Spleen (tissue), 11 donors: Measurements from ENCODE around the gene TCEANC2. TPM values are rescaled to one million over a fixed set of nuclear protein-coding genes. Genes with fewer than 3 reads are reported as not detected.

Experiments
- DNase-seq: peaks from one replicate; pipeline ENCODE4 v3.0.0-alpha.2; 2020
- H3K27ac ChIP-seq, 8 donors: fragments of 200-600 bp; sonication (generic) in 7 of 8; 1 replicate in 4 of 8; 2 replicates in 4 of 8; pipeline versions ENCODE4 v1.5.0 to v1.8.0; 2016 to 2021; ENCODE audit warnings: inconsistent platforms in 4 of 8, mild to moderate bottlenecking in 4 of 8, moderate library complexity in 1 of 8
- H3K27me3 ChIP-seq, 7 donors: fragments of 200-600 bp; sonication (generic) in 6 of 7; replicated peaks in 1 of 7; 1 replicate in 4 of 7; 2 replicates in 3 of 7; pipeline versions ENCODE4 v1.5.0 to v1.8.0; 2016 to 2021; ENCODE audit warnings: inconsistent platforms in 3 of 7, mild to moderate bottlenecking in 1 of 7
- H3K36me3 ChIP-seq, 6 donors: fragments of 200-600 bp; sonication (generic) in 5 of 6; 1 replicate in 4 of 6; 2 replicates in 2 of 6; pipeline versions ENCODE4 v1.5.0 to v1.8.0; 2016 to 2021; ENCODE audit warnings: inconsistent platforms in 2 of 6
- H3K4me1 ChIP-seq, 6 donors: fragments of 200-600 bp; sonication (generic) in 5 of 6; 1 replicate in 3 of 6; 2 replicates in 3 of 6; pipeline versions ENCODE4 v1.5.0 to v1.8.0; 2016 to 2021; ENCODE audit warnings: inconsistent platforms in 3 of 6
- H3K4me3 ChIP-seq, 8 donors: fragments of 200-600 bp; sonication (generic) in 7 of 8; 1 replicate in 4 of 8; 2 replicates in 4 of 8; pipeline versions ENCODE4 v1.5.0 to v1.8.0; 2016 to 2021; ENCODE audit warnings: inconsistent platforms in 4 of 8, mild to moderate bottlenecking in 4 of 8, moderate library complexity in 2 of 8
- H3K9me3 ChIP-seq, 8 donors: fragments of 200-600 bp; sonication (generic) in 7 of 8; 1 replicate in 4 of 8; 2 replicates in 4 of 8; pipeline versions ENCODE4 v1.5.0 to v1.8.0; 2016 to 2021; ENCODE audit warnings: inconsistent platforms in 4 of 8
- POLR2A ChIP-seq, 3 donors: fragments of 450-650 bp; IDR thresholded peaks; one replicate each; pipeline ENCODE4 v1.5.1; 2017; ENCODE audit warnings: antibody characterized with exemption in 3 of 3, mild to moderate bottlenecking in 1 of 3
- POLR2AphosphoS5 ChIP-seq, 3 donors: sonication (generic); formaldehyde crosslinking; IDR thresholded peaks; one replicate each; pipeline ENCODE4 v1.5.1; 2017; ENCODE audit warnings: antibody characterized with exemption in 3 of 3
- WGBS, 5 donors: extraction: QIAGEN DNeasy Blood & Tissue Kit in 3 of 5; methylation state at CpG; one replicate each; pipeline versions ENCODE4 v1.1.5 to v1.1.7; 2013 to 2018; 5-methylcytosine and 5-hydroxymethylcytosine counted together
- intact Hi-C: fragments of 100-400 bp; cut with DNase I; formaldehyde crosslinking; loops from one replicate; pipeline ENCODE4 v1.15.0; 2023; ENCODE audit warnings: low total_unique reads
- polyA plus RNA-seq, 3 donors: library from polyadenylated mRNA; stranded (reverse); fragments of 200-250 nt; gene quantifications; one replicate each; pipeline ENCODE4 v1.2.1, GENCODE V29; 2013
- total RNA-seq, 7 donors: library from RNA; depleted of rRNA in 3 of 7; stranded (reverse); fragments of >200 nt in 3 of 7; fragmentation: NEBNext Ultra II Directional in 4 of 7; extraction: Animal tissue kit (Norgen Biotek cat#: 25700) in 4 of 7; gene quantifications; one replicate each; pipeline versions ENCODE4 v1.1.0 to v1.2.1, GENCODE V29; 2016 to 2021
- TF ChIP-seq, protein P1 (sequence below), 11 experiments: fragments of 200-600 bp in 7 of 11; fragments of 450-650 bp in 4 of 11; sonication (generic) in 4 of 11; IDR thresholded peaks in 8 of 11; conservative IDR thresholded peaks in 3 of 11; 1 replicate in 7 of 11; 2 replicates in 4 of 11; pipeline versions ENCODE4 v1.4.0 to v1.8.0; 2016 to 2021; ENCODE audit warnings: antibody characterized with exemption in 11 of 11, inconsistent platforms in 4 of 11, mild to moderate bottlenecking in 1 of 11
- donor health status: healthy with polysubstance abuse.
- donor health status: DM: no; HTN: no; CAD: no; lungs with moderate emphysema.
- donor health status: DM: no; HTN: no; CAD: no.
- donor health status: Bipolar disorder and iron deficiency.
- donor health status: healthy.
- donor health status: DM: no; HTN: no; CAD: no.
- donor health status: DM: yes; HTN: yes; CAD: no.

TCEANC2 gene
- total and polyA plus RNA-seq, 10 donors, result 1.9 to 12.7 (median 6.4) TPM

DNA sequence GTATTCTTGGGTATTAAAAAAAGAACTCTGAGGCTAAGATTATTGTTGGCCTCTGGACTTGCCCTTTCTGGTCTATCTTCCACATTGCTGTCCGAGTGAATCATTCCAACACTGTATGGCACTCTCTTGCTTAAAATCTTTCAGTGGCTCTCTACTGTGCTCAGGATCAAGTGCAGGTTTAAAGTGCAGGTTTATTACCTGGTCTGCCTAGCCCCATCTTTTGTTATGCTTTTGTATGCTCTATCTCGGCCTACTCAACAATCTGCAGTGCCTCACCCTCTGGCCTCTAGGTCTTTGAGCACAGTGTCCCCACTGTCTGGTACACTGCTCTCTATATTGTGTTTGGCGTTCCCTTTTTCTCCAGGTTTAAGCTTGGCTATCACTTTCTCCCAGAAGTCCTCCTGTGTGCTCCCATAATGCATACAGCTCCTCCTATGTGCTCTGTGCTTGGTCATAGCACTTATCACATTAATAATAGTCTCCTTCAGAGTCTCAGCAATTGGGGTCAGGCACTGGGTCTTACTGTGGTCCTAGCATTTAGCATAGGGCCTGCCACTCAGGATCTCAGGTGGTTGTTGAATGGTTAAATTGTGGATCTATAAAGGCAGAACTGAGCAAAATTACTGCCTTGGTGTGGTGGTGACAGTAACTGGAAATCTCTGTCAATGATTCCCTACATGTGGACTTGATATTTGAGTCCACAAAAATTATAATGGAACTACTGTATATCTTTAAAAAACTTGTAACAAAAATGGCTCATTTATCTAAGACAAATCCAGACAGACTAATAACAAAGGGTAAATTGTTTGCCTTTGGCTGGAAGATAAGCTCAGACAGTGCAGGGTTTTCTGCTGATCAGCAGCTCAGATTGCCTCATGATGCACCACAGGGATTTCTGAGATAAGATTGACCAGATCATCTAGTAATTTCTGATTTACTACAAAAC is 24.8 kb upstream of the TCEANC2 start:
- Histone ChIP-seq H3K27ac (no peak overlapping the region), H3K36me3 (peaks cover 0 to 53% (median 36%) of the 10 kb centered on the region in 6 donors), H3K27me3 (no peaks in the 10 kb centered on the region), H3K9me3 (no peaks in the 10 kb centered on the region), H3K4me3 (no peak overlapping the region), H3K4me1 (no peaks in the 10 kb centered on the region)
- WGBS, 5 donors, result 89 to 96% (median 92%) methylated on average over 3 of the region's 3 CpGs
- intact Hi-C loops, result no loop called here
- DNase-seq, result no peak
- peak in 1 of 3 donors; percentile 16 for TF ChIP-seq POLR2AphosphoS5 (IDR thresholded peaks at IDR 0.05)
- TF ChIP-seq POLR2A (IDR thresholded peaks at IDR 0.05), result no peak

DNA sequence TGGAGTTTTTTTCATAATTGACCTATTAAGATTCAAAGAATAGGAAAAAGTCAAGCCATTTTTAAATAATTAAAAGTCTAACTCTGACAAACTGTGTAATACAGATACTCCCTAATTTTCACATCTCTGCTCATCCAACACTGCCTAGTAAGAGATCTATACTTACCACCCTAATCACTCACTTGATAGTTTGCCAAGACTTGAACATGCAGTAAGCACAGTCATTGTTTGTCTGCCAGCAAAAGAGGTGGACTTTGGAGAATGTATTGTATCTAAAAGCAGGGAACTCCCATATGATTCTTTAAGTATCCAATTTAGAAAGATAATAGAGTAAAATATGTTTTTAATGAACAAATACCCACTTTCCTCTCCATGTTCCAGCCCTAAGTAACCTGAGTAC is 15.9 kb upstream of the TCEANC2 start:
- no peak for TF ChIP-seq POLR2A (IDR thresholded peaks at IDR 0.05)
- Histone ChIP-seq H3K4me3 (no peak overlapping the region), H3K9me3 (no peaks in the 10 kb centered on the region), H3K36me3 (peaks cover 6 to 100% (median 95%) of the 10 kb centered on the region in 6 donors), H3K27me3 (no peaks in the 10 kb centered on the region), H3K4me1 (no peaks in the 10 kb centered on the region), H3K27ac (no peak overlapping the region)
- intact Hi-C loops, result no loop called here
- DNase-seq, result no peak

DNA sequence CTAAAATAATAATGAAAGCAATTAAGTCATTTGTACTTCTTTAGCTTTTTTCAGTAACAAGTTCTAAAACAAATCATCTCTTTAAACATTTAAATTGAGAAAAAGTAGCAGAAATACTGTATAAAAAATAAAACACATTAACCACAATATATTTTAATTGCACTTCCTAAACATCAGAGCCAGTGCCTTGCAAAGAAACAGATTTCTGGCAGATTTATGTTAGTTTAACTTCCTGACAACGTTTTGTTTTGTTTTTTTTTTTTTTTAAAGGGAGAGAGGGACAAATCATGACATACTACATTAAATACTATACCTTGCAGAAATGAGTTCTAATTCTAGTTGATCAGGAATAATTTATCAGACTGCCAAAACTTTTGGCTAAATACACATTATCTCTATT is 11.6 kb upstream of the TCEANC2 start:
- TF ChIP-seq, protein P1, sequence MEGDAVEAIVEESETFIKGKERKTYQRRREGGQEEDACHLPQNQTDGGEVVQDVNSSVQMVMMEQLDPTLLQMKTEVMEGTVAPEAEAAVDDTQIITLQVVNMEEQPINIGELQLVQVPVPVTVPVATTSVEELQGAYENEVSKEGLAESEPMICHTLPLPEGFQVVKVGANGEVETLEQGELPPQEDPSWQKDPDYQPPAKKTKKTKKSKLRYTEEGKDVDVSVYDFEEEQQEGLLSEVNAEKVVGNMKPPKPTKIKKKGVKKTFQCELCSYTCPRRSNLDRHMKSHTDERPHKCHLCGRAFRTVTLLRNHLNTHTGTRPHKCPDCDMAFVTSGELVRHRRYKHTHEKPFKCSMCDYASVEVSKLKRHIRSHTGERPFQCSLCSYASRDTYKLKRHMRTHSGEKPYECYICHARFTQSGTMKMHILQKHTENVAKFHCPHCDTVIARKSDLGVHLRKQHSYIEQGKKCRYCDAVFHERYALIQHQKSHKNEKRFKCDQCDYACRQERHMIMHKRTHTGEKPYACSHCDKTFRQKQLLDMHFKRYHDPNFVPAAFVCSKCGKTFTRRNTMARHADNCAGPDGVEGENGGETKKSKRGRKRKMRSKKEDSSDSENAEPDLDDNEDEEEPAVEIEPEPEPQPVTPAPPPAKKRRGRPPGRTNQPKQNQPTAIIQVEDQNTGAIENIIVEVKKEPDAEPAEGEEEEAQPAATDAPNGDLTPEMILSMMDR (IDR thresholded peaks at IDR 0.05 in 8 of 11, conservative IDR thresholded peaks at IDR 0.05 in 3 of 11), result no peak
- TF ChIP-seq POLR2A (IDR thresholded peaks at IDR 0.05), result no peak
- no peak for TF ChIP-seq POLR2AphosphoS5 (IDR thresholded peaks at IDR 0.05)
- no peak overlapping the region for H3K4me3 ChIP-seq
- no peaks in the 10 kb centered on the region for H3K9me3 ChIP-seq
- intact Hi-C loops, result loop anchor here (10.0 kb wide), 1 partner anchor 87 kb away; no protein-coding TSS in a partner anchor
- WGBS, 5 donors, result 2 to 13% (median 4%) methylated on average over 1 of the region's 1 CpG
- no peak for DNase-seq
- no peak overlapping the region for H3K27ac ChIP-seq
- H3K27me3 ChIP-seq, result no peaks in the 10 kb centered on the region
- peaks cover 3 to 98% (median 71%) of the 10 kb centered on the region in 6 donors for H3K36me3 ChIP-seq
- H3K4me1 ChIP-seq, result peaks cover 0 to 24% (median 8%) of the 10 kb centered on the region in 6 donors

DNA sequence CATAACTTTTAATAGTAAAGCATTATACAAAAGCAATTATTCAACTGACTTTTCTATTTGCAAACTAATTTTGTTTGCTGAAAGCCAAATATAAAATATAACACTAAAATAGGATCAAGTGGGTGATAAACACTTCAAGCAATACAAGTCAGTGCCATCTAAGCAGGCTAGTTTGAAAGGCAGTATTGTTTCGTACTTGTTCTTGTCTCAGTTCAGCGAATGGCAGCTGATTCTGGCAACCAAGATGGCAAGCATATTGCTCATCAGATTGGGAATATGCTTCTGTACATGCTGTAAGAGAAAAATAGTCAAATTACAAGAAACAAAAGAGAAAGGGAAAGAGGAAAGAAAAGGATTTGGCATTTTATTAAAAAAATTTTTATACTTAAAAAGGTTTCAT is 7.9 kb upstream of the TCEANC2 start:
- no peaks in the 10 kb centered on the region for H3K9me3 ChIP-seq
- no peak overlapping the region for H3K27ac ChIP-seq
- intact Hi-C loops, result loop anchor here (10.0 kb wide), 1 partner anchor 91 kb away; no protein-coding TSS in a partner anchor
- H3K4me1 ChIP-seq, result peaks cover 33 to 61% (median 44%) of the 10 kb centered on the region in 6 donors
- DNase-seq, result no peak
- TF ChIP-seq, protein P1 (IDR thresholded peaks at IDR 0.05 in 8 of 11, conservative IDR thresholded peaks at IDR 0.05 in 3 of 11), result no peak
- no peak for TF ChIP-seq POLR2A (IDR thresholded peaks at IDR 0.05)
- TF ChIP-seq POLR2AphosphoS5 (IDR thresholded peaks at IDR 0.05), result no peak
- H3K36me3 ChIP-seq, result peaks cover 3 to 74% (median 38%) of the 10 kb centered on the region in 6 donors
- H3K27me3 ChIP-seq, result no peaks in the 10 kb centered on the region
- whole genome bisulfite sequencing, 5 donors, result 91 to 98% (median 93%) methylated on average over 2 of the region's 2 CpGs
- H3K4me3 ChIP-seq, result no peak overlapping the region
